BLaER1 (cell line): Measurements from ENCODE around the gene RPTOR.

ENCODE experiments used
- H3K27ac ChIP-seq: shearing (Covaris generic); formaldehyde crosslinking; 2 replicates; pipeline ENCODE4 v1.8.1; 2022
- H3K27me3 ChIP-seq: shearing (Covaris generic); formaldehyde crosslinking; 2 replicates; pipeline ENCODE4 v1.8.1; 2022
- H3K36me3 ChIP-seq: shearing (Covaris generic); formaldehyde crosslinking; 2 replicates; pipeline ENCODE4 v1.8.1; 2022
- H3K4me1 ChIP-seq: shearing (Covaris generic); formaldehyde crosslinking; 2 replicates; pipeline ENCODE4 v1.8.1; 2022
- H3K4me2 ChIP-seq: shearing (Covaris generic); formaldehyde crosslinking; 2 replicates; pipeline ENCODE4 v1.8.1; 2022
- H3K4me3 ChIP-seq: shearing (Covaris generic); formaldehyde crosslinking; 2 replicates; pipeline ENCODE4 v1.8.1; 2022
- H3K9ac ChIP-seq: shearing (Covaris generic); formaldehyde crosslinking; 2 replicates; pipeline ENCODE4 v1.8.1; 2022
- H3K9me3 ChIP-seq: shearing (Covaris generic); formaldehyde crosslinking; 2 replicates; pipeline ENCODE4 v1.8.1; 2022
- H4K20me1 ChIP-seq: shearing (Covaris generic); formaldehyde crosslinking; 2 replicates; pipeline ENCODE4 v1.8.1; 2022
- Cebpa-rat ChIP-seq: shearing (Covaris generic); IDR thresholded peaks from 2 replicates; pipeline ENCODE4 v1.8.1; 2022

RPTOR gene

GRCh38 chr17:80846932-80847331 lies 302.3 kb downstream of the RPTOR start:
- Histone ChIP-seq H3K9ac (no peak overlapping the region), H3K4me2 (peak overlapping the region; percentile 96), H3K36me3 (peaks cover 29% of the 10 kb centered on the region), H3K4me3 (no peak overlapping the region), H3K9me3 (peaks cover 5% of the 10 kb centered on the region; the same call in 1 of the 2 replicates), H4K20me1 (peaks cover 74% of the 10 kb centered on the region), H3K4me1 (peaks cover 61% of the 10 kb centered on the region), H3K27me3 (peaks cover 14% of the 10 kb centered on the region), H3K27ac (peak overlapping the region; percentile 15; the same call in 1 of the 2 replicates)
- TF ChIP-seq Cebpa-rat: no peak

DNA sequence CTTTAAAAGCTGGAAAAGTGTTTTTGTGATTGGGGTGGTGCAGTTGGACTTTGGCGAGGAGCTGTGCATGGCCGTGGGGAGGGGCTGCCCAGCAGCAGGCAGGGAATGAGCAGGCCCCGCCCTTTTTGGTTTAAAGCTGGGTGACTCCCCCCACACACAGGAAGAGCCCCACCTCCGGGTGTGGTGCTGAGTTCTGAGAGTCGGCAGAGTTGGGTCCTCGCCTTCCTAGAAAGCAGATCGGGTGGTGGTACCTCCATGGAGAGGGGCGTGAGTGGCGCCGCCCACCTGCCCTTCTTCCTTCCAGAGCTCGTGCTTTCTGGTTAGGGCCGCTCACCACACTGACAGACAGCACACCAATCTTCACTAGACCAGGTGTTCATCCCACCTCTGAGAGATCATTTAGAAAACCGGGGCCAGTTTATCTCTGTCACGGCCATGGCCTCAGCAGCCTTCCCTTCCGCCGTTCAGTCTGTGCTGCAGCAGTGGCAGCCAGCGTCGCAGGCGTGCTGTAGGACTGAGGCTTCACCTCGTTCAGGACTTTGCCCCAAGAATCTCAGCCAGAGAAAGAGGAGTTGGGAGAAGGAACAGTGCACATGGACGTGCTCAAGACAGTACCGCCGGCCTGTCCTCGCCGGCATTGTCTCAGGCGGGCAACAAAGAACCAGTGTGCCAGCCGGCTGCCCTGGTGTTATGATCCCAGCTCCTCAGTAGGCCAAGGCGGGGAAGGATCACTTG lies 303.0 kb downstream of the RPTOR start:
- H3K27ac ChIP-seq: no peak overlapping the region
- peaks cover 72% of the 10 kb centered on the region for H4K20me1 ChIP-seq
- H3K4me1 ChIP-seq: peaks cover 54% of the 10 kb centered on the region
- peaks cover 13% of the 10 kb centered on the region for H3K27me3 ChIP-seq
- peaks cover 5% of the 10 kb centered on the region; the same call in 1 of the 2 replicates for H3K9me3 ChIP-seq
- H3K4me3 ChIP-seq: no peak overlapping the region
- H3K4me2 ChIP-seq: peak overlapping the region; percentile 96
- no peak for TF ChIP-seq Cebpa-rat
- no peak overlapping the region for H3K9ac ChIP-seq
- peaks cover 33% of the 10 kb centered on the region for H3K36me3 ChIP-seq

DNA sequence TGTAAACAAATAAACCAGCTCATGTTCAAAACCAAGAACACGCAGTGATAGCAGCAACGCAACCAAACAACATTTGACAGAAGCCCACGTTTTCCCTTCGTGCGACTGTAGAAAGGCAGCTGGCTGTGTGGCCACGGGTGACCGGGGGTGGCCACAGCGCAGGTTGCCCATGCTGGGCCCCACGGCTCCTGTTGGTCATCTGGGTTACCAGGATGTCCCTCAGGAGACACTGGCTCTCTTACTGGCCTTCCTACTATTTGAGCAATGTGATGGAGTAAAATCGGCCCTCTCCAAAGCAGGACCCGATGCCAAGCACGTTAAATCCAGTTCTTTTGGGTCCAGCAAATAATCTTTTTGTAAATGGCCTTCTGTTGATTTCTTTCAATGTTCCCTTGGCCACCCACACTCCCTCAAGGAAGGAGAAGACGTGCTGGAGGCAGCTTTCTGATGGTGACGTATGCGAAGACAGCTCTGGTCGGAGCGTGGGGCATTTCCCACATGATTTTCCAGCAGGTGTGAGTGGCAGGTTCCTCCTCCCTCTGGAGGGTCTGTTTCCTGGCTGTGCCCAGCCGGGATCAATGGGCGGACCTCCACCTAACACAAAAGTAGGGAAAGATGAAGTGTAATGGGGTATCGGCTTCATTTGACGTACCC lies 303.9 kb downstream of the RPTOR start:
- H3K27me3 ChIP-seq: peaks cover 9% of the 10 kb centered on the region
- no peak for TF ChIP-seq Cebpa-rat

GRCh38 chr17:80849119-80849518 lies 304.5 kb downstream of the RPTOR start:
- Histone ChIP-seq H3K4me3 (no peak overlapping the region), H3K36me3 (peaks cover 42% of the 10 kb centered on the region), H4K20me1 (peaks cover 58% of the 10 kb centered on the region), H3K9ac (no peak overlapping the region), H3K9me3 (peaks cover 5% of the 10 kb centered on the region; the same call in 1 of the 2 replicates), H3K27ac (no peak overlapping the region), H3K4me2 (no peak overlapping the region), H3K27me3 (peaks cover 4% of the 10 kb centered on the region; the same call in 1 of the 2 replicates), H3K4me1 (peaks cover 39% of the 10 kb centered on the region)
- TF ChIP-seq Cebpa-rat: no peak

More for the DNA sequence above, 303.9 kb downstream of the RPTOR start:
- H3K27ac ChIP-seq: no peak overlapping the region
- H3K4me2 ChIP-seq: no peak overlapping the region
- no peak overlapping the region for H3K4me3 ChIP-seq
- peaks cover 63% of the 10 kb centered on the region for H4K20me1 ChIP-seq
- peaks cover 45% of the 10 kb centered on the region for H3K4me1 ChIP-seq
- H3K36me3 ChIP-seq: peaks cover 42% of the 10 kb centered on the region
- H3K9me3 ChIP-seq: peaks cover 5% of the 10 kb centered on the region; the same call in 1 of the 2 replicates
- no peak overlapping the region for H3K9ac ChIP-seq

GRCh38 chr17:80850109-80850508 lies 305.5 kb downstream of the RPTOR start:
- TF ChIP-seq Cebpa-rat: no peak
- Histone ChIP-seq H3K27me3 (no peaks in the 10 kb centered on the region), H3K4me3 (no peak overlapping the region), H3K4me1 (peaks cover 30% of the 10 kb centered on the region), H3K9me3 (peaks cover 5% of the 10 kb centered on the region; the same call in 1 of the 2 replicates), H3K27ac (no peak overlapping the region), H3K9ac (no peak overlapping the region), H4K20me1 (peaks cover 51% of the 10 kb centered on the region), H3K4me2 (no peak overlapping the region), H3K36me3 (peaks cover 47% of the 10 kb centered on the region)

- Histone ChIP-seq H4K20me1 (peaks cover 51% of the 10 kb centered on the region), H3K4me2 (no peak overlapping the region), H3K4me3 (no peak overlapping the region), H3K9me3 (peaks cover 5% of the 10 kb centered on the region; the same call in 1 of the 2 replicates), H3K9ac (no peak overlapping the region), H3K27ac (no peak overlapping the region), H3K27me3 (no peaks in the 10 kb centered on the region), H3K36me3 (peaks cover 54% of the 10 kb centered on the region), H3K4me1 (peaks cover 22% of the 10 kb centered on the region)
- no peak for TF ChIP-seq Cebpa-rat
Measured at GRCh38 chr17:80850817-80851216, 306.2 kb downstream of the RPTOR start.

- peaks cover 59% of the 10 kb centered on the region for H3K36me3 ChIP-seq
- no peak overlapping the region for H3K9ac ChIP-seq
- H3K4me1 ChIP-seq: peaks cover 22% of the 10 kb centered on the region
- H4K20me1 ChIP-seq: peaks cover 47% of the 10 kb centered on the region
- TF ChIP-seq Cebpa-rat: no peak
- no peaks in the 10 kb centered on the region for H3K27me3 ChIP-seq
- H3K27ac ChIP-seq: no peak overlapping the region
- no peak overlapping the region for H3K4me2 ChIP-seq
- H3K9me3 ChIP-seq: peaks cover 5% of the 10 kb centered on the region; the same call in 1 of the 2 replicates
- H3K4me3 ChIP-seq: no peak overlapping the region
Measured at GRCh38 chr17:80851277-80851925, 306.8 kb downstream of the RPTOR start.

DNA sequence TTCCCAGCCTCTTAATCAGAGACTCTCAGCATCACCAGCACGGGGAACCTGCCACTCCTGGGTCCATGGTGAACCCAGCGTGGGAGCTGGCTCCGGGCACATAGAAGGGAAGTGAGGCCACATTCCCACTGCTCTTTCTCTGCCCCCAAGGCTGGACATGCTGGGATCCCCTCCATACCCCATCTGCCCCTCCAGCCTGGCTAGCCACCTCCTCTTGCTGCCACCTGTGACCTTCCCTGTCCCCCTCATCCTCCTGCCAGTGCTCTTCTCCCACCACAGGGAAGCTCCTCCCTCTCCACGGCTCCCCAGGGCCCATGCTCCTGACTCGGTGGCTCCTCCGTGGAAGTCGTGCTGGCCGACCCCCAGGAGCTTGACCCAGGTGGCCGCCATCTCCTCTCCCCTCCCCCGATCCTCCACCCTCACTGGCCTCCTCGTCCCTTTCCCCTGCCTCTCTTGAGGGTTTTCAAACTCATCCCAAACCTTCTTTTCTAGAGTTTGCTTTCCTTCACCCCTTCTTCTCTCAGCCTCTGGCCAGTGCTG lies 307.9 kb downstream of the RPTOR start:
- Histone ChIP-seq H3K27me3 (no peaks in the 10 kb centered on the region), H3K4me1 (peaks cover 22% of the 10 kb centered on the region), H3K27ac (no peak overlapping the region), H3K9me3 (no peaks in the 10 kb centered on the region), H3K4me2 (no peak overlapping the region), H3K9ac (no peak overlapping the region), H4K20me1 (peaks cover 46% of the 10 kb centered on the region), H3K36me3 (peaks cover 64% of the 10 kb centered on the region), H3K4me3 (no peak overlapping the region)
- TF ChIP-seq Cebpa-rat: no peak

DNA sequence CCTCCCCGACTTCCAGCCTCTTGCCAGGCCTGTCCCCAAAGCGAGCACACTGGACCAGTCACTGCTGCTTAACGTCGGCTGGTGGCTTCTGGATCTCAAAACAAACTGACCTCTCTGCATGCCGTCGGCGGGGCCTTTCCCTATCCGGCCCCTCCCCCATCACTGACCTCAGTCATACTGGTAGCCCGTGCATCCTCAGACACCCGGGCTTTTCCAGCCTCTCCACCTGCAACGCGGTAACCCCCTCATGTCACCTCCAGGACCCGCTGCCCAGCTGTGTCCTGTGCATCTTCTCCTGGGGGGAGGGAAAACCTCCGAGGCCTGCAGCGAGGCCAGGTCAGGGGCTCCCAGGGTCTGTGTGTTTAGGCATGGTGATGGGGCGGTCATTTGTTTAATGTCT lies 308.4 kb downstream of the RPTOR start:
- peaks cover 19% of the 10 kb centered on the region for H3K4me1 ChIP-seq
- no peaks in the 10 kb centered on the region for H3K27me3 ChIP-seq
- peaks cover 46% of the 10 kb centered on the region for H4K20me1 ChIP-seq
- H3K36me3 ChIP-seq: peaks cover 65% of the 10 kb centered on the region
- no peak overlapping the region for H3K27ac ChIP-seq
- no peak overlapping the region for H3K9ac ChIP-seq
- H3K4me3 ChIP-seq: no peak overlapping the region
- no peak for TF ChIP-seq Cebpa-rat
- no peak overlapping the region for H3K4me2 ChIP-seq
- H3K9me3 ChIP-seq: no peaks in the 10 kb centered on the region
